Activated CD4-positive, alpha-beta T cell treated with anti-CD3 and anti-CD28 coated beads, Interleukin-2, amount 10 ng/mL, durations not matched to agents 24 days and 14 days (primary cell): Measurements from ENCODE around the gene MTA2. TPM values are rescaled to one million over a fixed set of nuclear protein-coding genes. Genes with fewer than 3 reads are reported as not detected.
A peak's percentile ranks its signal among the peaks of the same experiment; 100 is the strongest.
"Not testable (repeated sequence)": the region's sequence is repeated elsewhere in the genome, so short reads cannot be mapped to it uniquely, and the experiment has no call there.

Experiments used
- DNase-seq: peaks from one replicate; pipeline ENCODE4 v3.0.0; 2022
- H3K27ac Mint-ChIP-seq: one replicate; pipeline ENCODE4 v1.8.0; 2022; ENCODE audit warnings: mild to moderate bottlenecking, mixed read lengths
- H3K27me3 Mint-ChIP-seq: one replicate; pipeline ENCODE4 v1.8.0; 2022; ENCODE audit warnings: mixed read lengths
- H3K36me3 Mint-ChIP-seq: one replicate; pipeline ENCODE4 v1.8.0; 2022; ENCODE audit warnings: low read depth, mild to moderate bottlenecking, mixed read lengths
- H3K4me1 Mint-ChIP-seq: one replicate; pipeline ENCODE4 v1.8.0; 2021; ENCODE audit warnings: mixed read lengths
- H3K4me3 Mint-ChIP-seq: one replicate; pipeline ENCODE4 v1.8.0; 2022; ENCODE audit warnings: mild to moderate bottlenecking, moderate library complexity, mixed read lengths
- H3K9me3 Mint-ChIP-seq: one replicate; pipeline ENCODE4 v1.8.0; 2021; ENCODE audit warnings: mixed read lengths
- intact Hi-C: fragments of 100-400 bp; cut with micrococcal nuclease; formaldehyde crosslinking; loops from one replicate; pipeline ENCODE4 v1.15.1; 2023
- total RNA-seq: library from RNA; stranded (reverse); gene quantifications from 2 replicates; pipeline ENCODE4 v1.2.3, GENCODE V29; 2022

The MTA2 gene
- total RNA-seq, 1 donor from 2014 or later: 219 TPM

DNA sequence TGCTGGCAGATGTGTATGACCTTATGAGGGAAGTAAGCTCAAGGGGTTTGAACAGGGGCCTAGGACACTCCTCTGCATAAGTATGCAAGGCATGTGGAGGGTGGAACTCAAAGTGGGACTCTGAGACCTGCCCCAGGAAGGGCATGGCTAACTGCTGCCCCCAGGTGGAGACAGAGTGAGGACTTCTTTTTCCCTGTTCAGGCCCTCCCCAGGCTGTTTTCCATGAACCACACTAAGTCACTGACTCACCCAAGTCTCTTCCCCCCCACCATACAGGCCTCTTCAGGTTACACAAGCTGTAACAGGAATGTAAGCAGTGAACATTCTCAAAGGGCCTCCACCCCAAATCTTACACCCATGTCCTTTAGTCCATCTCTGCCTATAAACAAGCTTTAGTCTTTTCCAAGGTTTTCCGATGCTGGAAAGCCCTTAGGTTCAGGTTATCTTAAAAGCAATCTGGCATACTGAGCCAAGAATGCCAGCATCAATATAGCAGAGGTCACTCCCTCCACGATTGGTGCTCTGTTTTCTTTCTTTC is 41.0 kb downstream of the MTA2 start:
- Mint-ChIP-seq H3K27ac (peak overlapping the region; percentile 75), H3K4me3 (peak overlapping the region; percentile 30), H3K36me3 (peaks cover 67% of the 10 kb centered on the region), H3K4me1 (peaks cover 55% of the 10 kb centered on the region), H3K9me3 (no peaks in the 10 kb centered on the region), H3K27me3 (no peaks in the 10 kb centered on the region)
- peak; percentile 93 for DNase-seq
- intact Hi-C loops: loop anchor here (1.0 kb wide), 2 partner anchors 9 to 18 kb away; no protein-coding TSS in a partner anchor

DNA sequence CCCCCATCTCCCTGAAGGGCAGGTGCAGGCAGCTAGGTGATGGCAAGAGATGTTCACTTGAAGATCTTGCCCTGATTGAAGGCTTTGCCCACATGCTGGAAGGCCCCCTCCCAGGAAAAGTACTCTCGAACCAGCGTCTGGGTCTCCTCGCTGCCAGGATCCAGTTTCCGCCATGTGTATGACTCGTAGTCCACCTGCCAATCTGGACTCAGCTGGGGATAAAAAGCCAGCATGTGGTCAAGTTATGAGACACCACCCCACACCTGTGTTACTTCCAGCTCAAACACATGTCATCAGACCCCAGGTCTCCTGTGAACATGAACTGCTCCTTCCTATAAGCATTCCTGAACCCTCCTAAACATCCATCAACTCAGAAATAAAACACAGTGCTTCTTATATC is 42.0 kb downstream of the MTA2 start:
- Mint-ChIP-seq H3K27ac (peak overlapping the region; percentile 72), H3K4me1 (peaks cover 62% of the 10 kb centered on the region), H3K4me3 (peak overlapping the region; percentile 57), H3K36me3 (peaks cover 62% of the 10 kb centered on the region)
- intact Hi-C loops: loop anchor here (1.0 to 10.0 kb wide), 5 partner anchors 8 to 735 kb away; partner anchors contain the start of genes FADS2 and TUT1
- DNase-seq, H3K9me3 Mint-ChIP-seq, H3K27me3 Mint-ChIP-seq: not testable (repeated sequence)

DNA sequence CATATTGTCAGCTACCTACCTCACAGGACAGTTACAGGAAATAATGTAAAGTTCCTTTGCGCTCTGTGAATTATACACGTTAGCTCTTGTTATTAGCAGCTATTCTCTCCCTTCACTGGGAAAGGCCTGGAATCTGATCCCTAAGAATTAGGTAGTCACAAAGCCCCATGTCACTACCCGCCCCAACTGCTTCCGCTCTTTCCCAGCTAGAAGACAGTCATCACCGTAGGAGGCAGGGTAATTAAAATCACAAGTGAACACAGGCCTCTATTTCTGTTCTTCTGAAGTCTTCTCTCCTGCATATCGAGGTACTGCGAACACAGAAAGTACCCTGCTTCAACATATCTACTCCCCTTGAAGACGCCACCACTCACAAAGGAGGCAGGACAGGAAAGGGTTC is 42.5 kb downstream of the MTA2 start:
- Mint-ChIP-seq H3K4me3 (peak overlapping the region; percentile 57), H3K9me3 (no peaks in the 10 kb centered on the region), H3K36me3 (peaks cover 62% of the 10 kb centered on the region), H3K27ac (peak overlapping the region; percentile 72), H3K27me3 (no peaks in the 10 kb centered on the region), H3K4me1 (peaks cover 67% of the 10 kb centered on the region)
- DNase-seq: no peak
- intact Hi-C loops: loop anchor here (5.0 to 10.0 kb wide), 3 partner anchors 33 to 734 kb away; partner anchors contain the start of genes FADS2 and TUT1

DNA sequence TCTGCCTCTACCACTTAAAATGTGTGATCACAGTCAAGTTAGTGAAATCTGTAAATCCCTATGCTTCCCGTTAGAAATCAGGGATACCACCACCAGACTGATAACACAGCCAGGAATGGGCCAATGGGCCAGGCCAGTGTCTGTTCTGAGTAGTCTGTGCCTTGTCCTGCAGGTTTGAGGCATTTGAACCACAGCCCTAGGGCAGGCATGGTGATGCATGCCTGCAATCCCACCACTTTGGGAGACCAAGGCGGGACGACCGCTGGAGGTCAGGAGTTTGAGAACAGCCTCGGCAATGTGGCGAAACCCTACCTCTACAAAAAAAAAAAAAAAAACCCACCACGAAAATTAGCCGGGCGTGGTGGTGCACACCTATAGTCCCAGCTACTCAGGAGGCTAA is 43.0 kb downstream of the MTA2 start:
- intact Hi-C loops: loop anchor here (5.0 to 10.0 kb wide), 3 partner anchors 34 to 734 kb away; partner anchors contain the start of genes FADS2 and TUT1
- Mint-ChIP-seq H3K4me3 (no peak overlapping the region), H3K36me3 (peaks cover 59% of the 10 kb centered on the region), H3K9me3 (no peaks in the 10 kb centered on the region), H3K4me1 (peaks cover 70% of the 10 kb centered on the region), H3K27ac (peak overlapping the region; percentile 72), H3K27me3 (no peaks in the 10 kb centered on the region)
- DNase-seq: no peak

DNA sequence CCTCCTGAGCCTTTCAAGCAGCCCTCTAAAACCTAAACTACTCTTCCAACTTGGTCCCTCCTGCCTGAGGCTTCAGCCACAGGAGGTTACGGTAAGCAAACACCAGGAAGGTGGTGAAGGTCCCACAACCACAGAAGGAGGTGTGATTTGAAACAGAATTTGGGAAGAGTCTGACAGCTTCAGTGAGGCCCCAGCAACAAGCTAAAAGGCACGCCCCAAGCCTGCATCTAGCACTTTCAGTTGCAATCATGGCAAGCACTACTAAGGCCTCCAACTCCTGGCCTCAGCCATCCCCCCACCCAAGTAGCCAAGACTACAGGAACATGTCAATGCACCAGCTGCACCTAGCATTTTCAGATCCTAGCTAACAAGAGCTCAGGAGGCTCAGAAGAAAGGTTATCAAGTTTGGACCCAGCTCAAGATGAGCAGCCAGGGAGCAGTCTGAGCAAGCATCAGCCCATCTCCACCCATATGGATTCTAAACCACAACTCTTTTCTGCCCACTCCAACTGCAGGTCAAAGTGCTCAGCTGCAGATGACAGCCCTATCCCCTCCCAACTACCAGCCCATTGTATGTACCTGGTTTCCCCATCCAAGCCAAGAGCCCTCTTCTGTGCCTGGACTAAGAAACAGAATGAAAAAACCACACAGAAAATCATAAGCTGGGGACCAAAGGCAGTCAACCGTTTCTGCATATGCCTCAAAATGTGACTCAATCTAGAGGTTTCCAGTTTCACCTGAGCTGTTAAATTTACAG is 44.6 kb downstream of the MTA2 start:
- Mint-ChIP-seq H3K27me3 (no peaks in the 10 kb centered on the region), H3K4me1 (peaks cover 82% of the 10 kb centered on the region), H3K4me3 (peak overlapping the region; percentile 78), H3K27ac (peak overlapping the region; percentile 98), H3K36me3 (peaks cover 52% of the 10 kb centered on the region), H3K9me3 (no peaks in the 10 kb centered on the region)
- DNase-seq: peak; percentile 94
- intact Hi-C loops: loop anchor here (1.0 to 10.0 kb wide), 7 partner anchors 11 to 732 kb away; partner anchors contain the start of genes AHNAK, EEF1G, FADS2 and TUT1

DNA sequence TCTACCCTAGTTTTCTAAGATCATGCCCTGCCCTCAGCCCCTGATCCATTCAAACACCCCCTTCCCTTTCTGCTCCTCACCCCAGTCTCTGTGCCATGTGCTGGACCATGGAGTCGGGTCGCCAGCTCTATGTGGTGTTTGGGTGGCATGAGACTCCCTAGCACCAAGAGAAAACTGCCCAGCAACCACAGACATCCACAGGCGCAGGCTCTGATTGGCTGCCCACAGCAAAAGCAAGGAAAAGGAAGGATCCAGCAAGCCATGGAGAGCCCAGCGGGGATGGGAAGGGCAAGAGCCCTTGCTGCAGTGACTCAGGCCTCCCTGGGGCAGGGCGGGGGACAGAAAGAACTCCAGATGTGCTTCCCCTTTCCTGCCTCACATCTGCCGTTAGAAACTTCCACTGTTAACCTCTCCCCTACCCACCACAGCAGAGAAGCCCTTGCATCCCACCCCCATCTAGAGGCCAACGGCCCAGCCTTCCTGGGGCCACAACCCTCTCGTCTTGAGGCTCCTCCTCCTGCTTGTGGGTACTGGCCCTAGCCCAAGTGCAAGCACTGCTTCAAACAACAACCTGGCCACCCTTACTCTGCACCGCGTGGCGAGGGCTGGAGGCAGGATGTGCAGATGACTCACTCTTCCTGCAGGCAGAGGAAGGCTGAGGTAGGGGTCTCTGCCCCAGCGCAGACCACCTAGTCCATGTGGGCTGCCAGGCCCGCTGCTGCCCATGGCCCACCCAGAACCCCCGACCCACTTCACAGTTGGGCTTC is 45.4 kb downstream of the MTA2 start:
- Mint-ChIP-seq H3K36me3 (peaks cover 47% of the 10 kb centered on the region), H3K27ac (peak overlapping the region; percentile 98), H3K4me3 (peak overlapping the region; percentile 78), H3K4me1 (peaks cover 86% of the 10 kb centered on the region), H3K9me3 (no peaks in the 10 kb centered on the region), H3K27me3 (peaks cover 2% of the 10 kb centered on the region)
- DNase-seq: peak; percentile 96
- intact Hi-C loops: loop anchor here (1.0 to 10.0 kb wide), 6 partner anchors 10 to 731 kb away; partner anchors contain the start of genes AHNAK, EEF1G, FADS2 and TUT1

DNA sequence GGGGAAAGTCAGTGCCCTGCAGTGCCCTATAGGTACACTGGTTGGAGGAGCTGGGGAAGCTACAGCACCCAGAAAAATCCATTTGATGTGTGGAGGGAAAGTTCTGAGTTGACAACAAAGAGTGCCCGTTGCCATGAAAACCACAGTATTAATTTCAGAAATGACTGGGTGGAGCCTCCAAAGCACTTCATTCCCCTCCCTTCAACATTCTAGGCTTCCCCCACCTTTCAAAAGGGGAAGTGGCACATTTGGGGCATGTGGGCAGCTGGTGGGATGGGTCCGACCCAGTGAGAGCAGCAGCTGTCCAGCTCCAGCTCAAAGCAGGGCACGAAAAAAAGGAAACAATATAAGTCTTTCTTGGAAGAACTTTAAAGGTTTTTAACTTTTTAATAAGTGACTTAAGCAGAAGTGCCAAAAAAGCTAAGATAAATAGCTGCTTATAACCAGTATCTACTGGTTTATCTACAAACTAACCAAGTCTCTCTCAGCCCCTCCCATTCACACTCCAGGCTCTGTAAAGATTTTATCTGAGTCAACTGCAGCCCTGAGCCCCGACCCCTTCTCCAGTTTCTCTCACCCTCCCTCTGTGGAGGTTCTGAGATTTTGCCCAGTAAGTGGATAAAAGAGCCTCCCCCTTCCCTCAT is 46.1 kb downstream of the MTA2 start:
- Mint-ChIP-seq H3K4me3 (peak overlapping the region; percentile 78), H3K27me3 (peaks cover 2% of the 10 kb centered on the region)

DNA sequence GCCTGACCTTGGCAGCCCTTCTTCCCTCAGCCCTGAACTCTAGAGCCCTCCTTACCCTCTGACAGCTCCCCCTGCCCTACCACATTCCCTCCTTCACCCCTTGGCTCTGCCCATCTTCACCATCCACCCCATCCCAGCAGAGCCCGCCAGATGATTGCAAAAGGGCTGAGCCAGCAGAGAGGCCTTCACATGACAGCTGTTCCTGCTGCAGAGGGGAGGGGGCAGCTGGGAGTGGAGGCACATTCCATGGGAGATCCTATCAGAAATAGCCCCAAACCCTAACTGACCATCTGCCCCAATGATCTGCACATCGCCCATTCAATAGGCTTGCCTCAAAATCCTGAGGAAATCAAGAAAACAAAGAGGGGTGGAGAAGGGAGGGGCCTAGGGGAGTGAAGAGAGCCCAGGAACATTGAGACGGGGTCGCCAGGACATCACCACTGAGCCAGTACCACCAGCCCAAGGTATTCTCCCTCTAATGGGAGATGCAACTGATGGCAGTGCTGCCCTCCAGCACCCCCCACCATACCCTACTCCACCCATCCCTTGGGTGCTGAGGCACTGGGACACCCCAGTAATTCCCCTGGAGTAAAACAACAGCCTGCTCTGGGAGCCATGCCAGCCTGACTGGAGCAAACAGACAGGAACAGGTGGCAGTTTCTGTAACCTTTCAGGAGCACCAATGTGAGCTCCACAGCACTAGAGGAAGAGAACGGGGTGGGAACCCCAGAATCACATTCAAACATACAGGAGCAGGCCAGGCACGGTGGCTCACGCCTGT is 47.1 kb downstream of the MTA2 start:
- intact Hi-C loops: loop anchor here (5.0 to 10.0 kb wide), 3 partner anchors 38 to 730 kb away; partner anchors contain the start of genes FADS2 and TUT1

More for the DNA sequence above, 46.1 kb downstream of the MTA2 start:
- Mint-ChIP-seq H3K36me3 (peaks cover 40% of the 10 kb centered on the region), H3K4me1 (peaks cover 86% of the 10 kb centered on the region), H3K9me3 (no peaks in the 10 kb centered on the region), H3K27ac (peak overlapping the region; percentile 98)
- peak; percentile 92 for DNase-seq
- intact Hi-C loops: loop anchor here (1.0 to 10.0 kb wide), 6 partner anchors 9 to 731 kb away; partner anchors contain the start of genes AHNAK, EEF1G, FADS2 and TUT1

DNA sequence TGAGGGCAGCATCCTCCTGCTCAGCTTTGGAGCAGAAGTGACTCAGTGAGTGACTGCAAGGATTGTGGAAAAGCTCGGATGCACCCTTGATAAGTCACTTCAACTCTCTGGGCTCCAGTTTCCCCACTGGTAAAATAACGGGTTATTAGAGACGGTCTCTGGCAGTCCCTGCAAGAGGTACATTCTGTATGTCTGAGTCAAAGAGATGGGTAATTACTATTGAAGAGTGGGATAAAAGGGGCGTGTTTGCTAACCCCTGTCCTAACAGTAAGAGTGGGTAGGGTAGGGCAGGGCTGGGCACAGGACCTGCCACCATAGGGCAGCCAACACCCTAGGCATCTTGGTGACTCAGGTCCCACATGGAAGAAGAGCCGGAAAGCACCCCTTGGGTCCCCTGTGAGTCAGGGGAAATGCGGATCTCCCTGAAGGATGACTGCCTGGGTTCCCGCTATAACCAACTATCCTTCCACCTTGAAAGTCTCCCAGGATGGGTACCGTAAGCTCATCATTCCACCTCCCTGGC is 47.8 kb downstream of the MTA2 start:
- H3K4me3 Mint-ChIP-seq: peak overlapping the region; percentile 78
- H3K27ac Mint-ChIP-seq: peak overlapping the region; percentile 98
- peak; percentile 72 for DNase-seq
- peaks cover 6% of the 10 kb centered on the region for H3K27me3 Mint-ChIP-seq
- H3K4me1 Mint-ChIP-seq: peaks cover 78% of the 10 kb centered on the region
- no peaks in the 10 kb centered on the region for H3K9me3 Mint-ChIP-seq
- H3K36me3 Mint-ChIP-seq: peaks cover 25% of the 10 kb centered on the region
- intact Hi-C loops: loop anchor here (2.0 to 10.0 kb wide), 2 partner anchors 47 to 729 kb away; partner anchors contain the start of genes FADS2 and MTA2

More for the DNA sequence above, 47.1 kb downstream of the MTA2 start:
- Mint-ChIP-seq H3K27me3 (peaks cover 6% of the 10 kb centered on the region), H3K36me3 (peaks cover 32% of the 10 kb centered on the region), H3K4me3 (peak overlapping the region; percentile 78), H3K9me3 (no peaks in the 10 kb centered on the region), H3K4me1 (peaks cover 83% of the 10 kb centered on the region), H3K27ac (peak overlapping the region; percentile 98)
- DNase-seq: no peak

DNA sequence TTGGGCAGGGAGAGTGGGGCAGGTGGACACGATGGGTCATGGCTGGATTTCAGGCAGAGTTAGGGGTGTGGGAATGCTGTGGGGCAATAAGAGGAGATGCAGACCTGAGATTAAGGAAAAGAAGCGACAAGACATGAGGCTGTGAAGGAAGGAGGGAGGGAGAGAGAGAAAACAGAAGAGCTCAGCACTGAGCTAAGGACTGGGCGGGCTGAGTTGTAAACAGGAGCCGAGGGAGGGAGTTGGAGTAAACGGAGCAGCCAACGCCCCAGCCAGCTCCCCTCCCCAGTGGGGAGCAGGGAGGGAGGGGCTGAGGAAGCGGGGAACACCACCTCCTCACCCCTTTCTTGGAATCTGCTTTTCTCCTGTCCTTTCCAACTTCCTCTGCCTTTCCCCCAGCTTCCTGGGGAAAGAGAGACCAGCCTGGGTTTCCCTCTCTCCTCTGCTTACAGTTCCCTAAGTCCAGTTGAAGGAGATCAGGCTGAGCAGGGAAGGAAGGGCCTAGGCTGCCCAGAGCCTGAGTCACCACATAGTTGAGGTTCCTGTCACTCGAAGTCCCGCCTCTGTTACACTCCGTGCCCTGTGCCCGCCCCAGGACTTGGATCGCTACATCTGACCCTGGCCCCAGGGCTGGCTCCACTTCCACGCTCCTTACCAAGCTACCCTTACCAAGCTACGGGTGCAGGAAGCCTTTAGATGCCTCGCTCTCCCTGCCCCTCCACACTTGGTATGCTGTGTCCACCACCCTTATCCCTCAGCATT is 48.4 kb downstream of the MTA2 start:
- Mint-ChIP-seq H3K27ac (peak overlapping the region; percentile 98), H3K27me3 (peaks cover 9% of the 10 kb centered on the region), H3K4me1 (peaks cover 78% of the 10 kb centered on the region), H3K4me3 (peak overlapping the region; percentile 71), H3K36me3 (peaks cover 20% of the 10 kb centered on the region), H3K9me3 (no peaks in the 10 kb centered on the region)
- DNase-seq: peak; percentile 91
- intact Hi-C loops: loop anchor here (2.0 to 10.0 kb wide), 2 partner anchors 48 to 728 kb away; partner anchors contain the start of genes FADS2 and MTA2

DNA sequence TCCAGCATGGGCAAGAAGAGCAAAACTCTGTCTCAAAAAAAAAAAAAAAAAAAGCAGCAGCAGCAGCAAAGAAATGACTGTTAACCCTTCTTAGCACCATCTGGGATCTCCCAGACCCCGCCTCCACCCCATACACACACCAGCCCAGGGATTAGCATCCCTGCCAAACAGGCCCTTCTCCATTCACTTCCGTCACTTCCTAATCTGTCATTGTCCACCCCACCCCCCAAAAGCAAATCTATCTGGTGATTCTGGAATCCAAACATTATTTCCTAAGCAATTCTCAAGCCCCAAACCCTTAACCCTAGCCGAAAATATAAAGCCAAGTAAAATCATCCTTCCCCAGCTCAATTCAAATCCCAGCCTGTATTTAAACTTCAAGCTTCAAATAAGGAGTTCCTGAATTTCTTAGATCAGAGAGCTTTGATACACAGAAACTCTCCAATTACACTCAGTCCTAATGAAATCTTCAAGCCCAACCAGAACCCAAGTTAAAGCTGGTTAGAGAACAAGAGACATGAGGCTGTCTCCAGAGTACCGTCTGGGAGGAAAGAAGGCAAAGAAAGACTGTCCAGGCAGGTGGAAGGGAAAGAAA is 49.1 kb downstream of the MTA2 start:
- H3K9me3 Mint-ChIP-seq: no peaks in the 10 kb centered on the region
- H3K27me3 Mint-ChIP-seq: peaks cover 12% of the 10 kb centered on the region
- no peak for DNase-seq
- H3K27ac Mint-ChIP-seq: peak overlapping the region; percentile 98
- peaks cover 17% of the 10 kb centered on the region for H3K36me3 Mint-ChIP-seq
- H3K4me1 Mint-ChIP-seq: peaks cover 80% of the 10 kb centered on the region
- intact Hi-C loops: loop anchor here (2.0 to 10.0 kb wide), 2 partner anchors 48 to 728 kb away; partner anchors contain the start of genes FADS2 and MTA2
- H3K4me3 Mint-ChIP-seq: peak overlapping the region; percentile 71
